Measurements from ENCODE around the gene EFCAB5. TPM values are rescaled to one million over a fixed set of nuclear protein-coding genes. Genes with fewer than 3 reads are reported as not detected.
A peak's percentile ranks its signal among the peaks of the same experiment; 100 is the strongest.
"Not testable (repeated sequence)": the region's sequence is repeated elsewhere in the genome, so short reads cannot be mapped to it uniquely, and the experiment has no call there.

Gene EFCAB5
- 1 to 10 TPM; 1.3 to 4.3 (median 2.7) TPM for polyA plus RNA-seq (ENCODE audit: insufficient read length in 4 of 4)

GRCh38 chr17:29941334-29941733 is at the start of gene EFCAB5:
TSS of gene EFCAB5 (plus strand) at chr17:29941634. CDS start at chr17:29941797, 163 bp downstream.
- DNase-seq (ENCODE audit: low read depth in 4 of 4, low spot score in 2 of 4): no peak

- no peak for DNase-seq (ENCODE audit: low read depth in 4 of 4, low spot score in 2 of 4)
Measured at GRCh38 chr17:29892201-29892600, 49.2 kb upstream of the EFCAB5 start.

- DNase-seq (ENCODE audit: low read depth in 4 of 4, low spot score in 2 of 4): not testable (repeated sequence)
Measured at GRCh38 chr17:29897136-29897535, 44.3 kb upstream of the EFCAB5 start.

- no peak for DNase-seq (ENCODE audit: low read depth in 4 of 4, low spot score in 2 of 4)
Measured at GRCh38 chr17:29903471-29903870, 38.0 kb upstream of the EFCAB5 start.

- no peak for DNase-seq (ENCODE audit: low read depth in 4 of 4, low spot score in 2 of 4)
Measured at GRCh38 chr17:29905086-29905878, 36.2 kb upstream of the EFCAB5 start.

GRCh38 chr17:29905879-29906167 is 35.6 kb upstream of the EFCAB5 start:
- DNase-seq (ENCODE audit: low read depth in 4 of 4, low spot score in 2 of 4): no peak

- no peak for DNase-seq (ENCODE audit: low read depth in 4 of 4, low spot score in 2 of 4)
Measured at GRCh38 chr17:29906969-29907368, 34.5 kb upstream of the EFCAB5 start.

- no peak for DNase-seq (ENCODE audit: low read depth in 4 of 4, low spot score in 2 of 4)
Measured at GRCh38 chr17:29909236-29910003, 32.0 kb upstream of the EFCAB5 start.

- no peak for DNase-seq (ENCODE audit: low read depth in 4 of 4, low spot score in 2 of 4)
Measured at GRCh38 chr17:29911641-29912177, 29.7 kb upstream of the EFCAB5 start.

- DNase-seq (ENCODE audit: low read depth in 4 of 4, low spot score in 2 of 4): no peak
Measured at GRCh38 chr17:29914819-29915537, 26.5 kb upstream of the EFCAB5 start.

GRCh38 chr17:29918016-29918415 is 23.4 kb upstream of the EFCAB5 start:
- DNase-seq (ENCODE audit: low read depth in 4 of 4, low spot score in 2 of 4): no peak

GRCh38 chr17:29918922-29919856 is 22.2 kb upstream of the EFCAB5 start:
- DNase-seq (ENCODE audit: low read depth in 4 of 4, low spot score in 2 of 4): no peak

GRCh38 chr17:29924786-29925185 is 16.6 kb upstream of the EFCAB5 start:
- DNase-seq (ENCODE audit: low read depth in 4 of 4, low spot score in 2 of 4): no peak

- DNase-seq (ENCODE audit: low read depth in 4 of 4, low spot score in 2 of 4): no peak
Measured at GRCh38 chr17:29927546-29927945, 13.9 kb upstream of the EFCAB5 start.

- peak in 1 of 4 donors; percentile 48 for DNase-seq (ENCODE audit: low read depth in 4 of 4, low spot score in 2 of 4)
Measured at GRCh38 chr17:29929006-29929532, 12.4 kb upstream of the EFCAB5 start.

GRCh38 chr17:29929533-29930408 is 11.7 kb upstream of the EFCAB5 start, which contains the start of gene SSH2:
TSS of gene SSH2 (minus strand) at chr17:29930228. CDS start at chr17:29930000, 228 bp downstream.
- DNase-seq (ENCODE audit: low read depth in 4 of 4, low spot score in 2 of 4): peak in 3 of 4 donors; percentile 59 to 68 (median 66)

GRCh38 chr17:29930409-29931010 is 10.9 kb upstream of the EFCAB5 start:
- no peak for DNase-seq (ENCODE audit: low read depth in 4 of 4, low spot score in 2 of 4)
